ENCODE measurements around the gene NANOS2.

Gene NANOS2

GRCh38 chr19:45895519-45895972, 19.0 kb downstream of the NANOS2 start:
- no peak overlapping the region for H3K27ac ChIP-seq (ENCODE audit: low read depth, low read length, severe bottlenecking)
- H3K4me3 ChIP-seq (ENCODE audit: extremely low read depth, insufficient read depth, low read length, poor library complexity, severe bottlenecking) = no peak overlapping the region
- H3K9me3 ChIP-seq (ENCODE audit: control insufficient read depth, low read length) = no peaks in the 10 kb centered on the region
- WGBS, 2 experiments (ENCODE audit: insufficient coverage in 2 of 2) = 92 to 95% methylated on average over 7 to 8 of the region's 9 CpGs
- H3K36me3 ChIP-seq (ENCODE audit: control insufficient read depth, insufficient read depth, low read length) = peaks cover 49% of the 10 kb centered on the region
- H3K4me1 ChIP-seq (ENCODE audit: control insufficient read depth, insufficient read depth, low read length, poor library complexity, severe bottlenecking) = no peaks in the 10 kb centered on the region

GRCh38 chr19:45890877-45891276, 23.7 kb downstream of the NANOS2 start:
- Histone ChIP-seq H3K36me3 (ENCODE audit: control insufficient read depth, insufficient read depth, low read length) (peaks cover 21% of the 10 kb centered on the region), H3K4me3 (ENCODE audit: extremely low read depth, insufficient read depth, low read length, poor library complexity, severe bottlenecking) (no peak overlapping the region), H3K9me3 (ENCODE audit: control insufficient read depth, low read length) (no peaks in the 10 kb centered on the region), H3K27ac (ENCODE audit: low read depth, low read length, severe bottlenecking) (no peak overlapping the region), H3K4me1 (ENCODE audit: control insufficient read depth, insufficient read depth, low read length, poor library complexity, severe bottlenecking) (no peaks in the 10 kb centered on the region)
- 84 to 89% methylated on average over 5 to 9 of the region's 17 CpGs for WGBS, 2 experiments (ENCODE audit: insufficient coverage in 2 of 2)

DNA sequence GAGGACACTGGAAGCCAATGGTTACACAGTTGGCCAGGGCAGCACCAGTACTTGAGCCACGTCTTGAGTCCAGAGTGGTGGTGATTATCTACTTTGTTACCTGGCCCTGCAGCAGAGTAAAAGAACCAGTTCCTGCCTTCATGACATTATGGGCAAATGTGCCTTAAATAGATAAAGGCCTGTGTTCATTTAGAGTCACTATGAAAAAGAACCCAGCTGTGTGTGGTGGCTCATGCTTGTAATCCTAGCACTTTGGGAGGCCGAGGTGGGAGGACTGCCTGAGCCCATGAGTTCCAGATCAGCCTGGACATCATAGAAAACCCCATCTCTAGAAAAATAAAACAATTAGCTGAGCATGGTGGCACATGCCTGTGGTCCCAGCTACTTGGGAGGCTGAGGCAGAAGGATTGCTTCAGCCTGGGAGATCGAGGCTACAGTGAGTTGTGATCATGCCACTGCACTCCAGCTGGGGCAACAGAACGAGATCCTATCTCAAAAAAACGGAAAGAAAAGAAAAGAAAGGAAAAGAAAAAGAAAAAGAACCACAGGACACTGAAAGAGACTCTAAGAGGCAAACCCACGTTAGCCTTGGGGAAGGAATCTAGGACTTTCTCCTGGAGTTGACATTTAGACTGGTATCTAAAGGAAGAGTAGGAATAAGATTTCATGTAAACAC, 25.2 kb downstream of the NANOS2 start:
- H3K4me3 ChIP-seq (ENCODE audit: extremely low read depth, insufficient read depth, low read length, poor library complexity, severe bottlenecking) = no peak overlapping the region
- no peaks in the 10 kb centered on the region for H3K9me3 ChIP-seq (ENCODE audit: control insufficient read depth, low read length)
- H3K27ac ChIP-seq (ENCODE audit: low read depth, low read length, severe bottlenecking) = no peak overlapping the region
- 59 to 96% methylated on average over 2 to 3 of the region's 6 CpGs for WGBS, 2 experiments (ENCODE audit: insufficient coverage in 2 of 2)
- peaks cover 16% of the 10 kb centered on the region for H3K36me3 ChIP-seq (ENCODE audit: control insufficient read depth, insufficient read depth, low read length)
- peaks cover 10% of the 10 kb centered on the region for H3K4me1 ChIP-seq (ENCODE audit: control insufficient read depth, insufficient read depth, low read length, poor library complexity, severe bottlenecking)

GRCh38 chr19:45887200-45887710, 27.3 kb downstream of the NANOS2 start:
- peak overlapping the region; percentile 90 for H3K27ac ChIP-seq (ENCODE audit: low read depth, low read length, severe bottlenecking)
- 63 to 100% methylated on average over 2 to 3 of the region's 10 CpGs for WGBS, 2 experiments (ENCODE audit: insufficient coverage in 2 of 2)
- H3K4me3 ChIP-seq (ENCODE audit: extremely low read depth, insufficient read depth, low read length, poor library complexity, severe bottlenecking) = peak overlapping the region; percentile 66
- peaks cover 16% of the 10 kb centered on the region for H3K4me1 ChIP-seq (ENCODE audit: control insufficient read depth, insufficient read depth, low read length, poor library complexity, severe bottlenecking)
- peaks cover 22% of the 10 kb centered on the region for H3K36me3 ChIP-seq (ENCODE audit: control insufficient read depth, insufficient read depth, low read length)
- no peaks in the 10 kb centered on the region for H3K9me3 ChIP-seq (ENCODE audit: control insufficient read depth, low read length)

GRCh38 chr19:45886427-45887199, 28.0 kb downstream of the NANOS2 start:
- 1 to 3% methylated on average over 19 to 21 of the region's 32 CpGs for WGBS, 2 experiments (ENCODE audit: insufficient coverage in 2 of 2)
- Histone ChIP-seq H3K4me1 (ENCODE audit: control insufficient read depth, insufficient read depth, low read length, poor library complexity, severe bottlenecking) (peaks cover 20% of the 10 kb centered on the region), H3K4me3 (ENCODE audit: extremely low read depth, insufficient read depth, low read length, poor library complexity, severe bottlenecking) (peak overlapping the region; percentile 66), H3K27ac (ENCODE audit: low read depth, low read length, severe bottlenecking) (peak overlapping the region; percentile 90), H3K36me3 (ENCODE audit: control insufficient read depth, insufficient read depth, low read length) (peaks cover 22% of the 10 kb centered on the region), H3K9me3 (ENCODE audit: control insufficient read depth, low read length) (no peaks in the 10 kb centered on the region)

- peak within 1 kb of the TSS; percentile 66 for H3K4me3 ChIP-seq (ENCODE audit: extremely low read depth, insufficient read depth, low read length, poor library complexity, severe bottlenecking)
- no peaks in the 10 kb centered on the region for H3K9me3 ChIP-seq (ENCODE audit: control insufficient read depth, low read length)
- peak within 1 kb of the TSS; percentile 90 for H3K27ac ChIP-seq (ENCODE audit: low read depth, low read length, severe bottlenecking)
- 0 to 1% methylated on average over 74 to 86 of the region's 107 CpGs for WGBS, 2 experiments (ENCODE audit: insufficient coverage in 2 of 2)
- peaks cover 22% of the 10 kb centered on the region for H3K36me3 ChIP-seq (ENCODE audit: control insufficient read depth, insufficient read depth, low read length)
- peaks cover 20% of the 10 kb centered on the region for H3K4me1 ChIP-seq (ENCODE audit: control insufficient read depth, insufficient read depth, low read length, poor library complexity, severe bottlenecking)
Observed at GRCh38 chr19:45885556-45886426, 28.8 kb downstream of the NANOS2 start, which contains the start of gene IRF2BP1. Gene IRF2BP1, minus strand, starts transcription at chr19:45886141. Its CDS starts 367 bp downstream, at chr19:45885774.

DNA sequence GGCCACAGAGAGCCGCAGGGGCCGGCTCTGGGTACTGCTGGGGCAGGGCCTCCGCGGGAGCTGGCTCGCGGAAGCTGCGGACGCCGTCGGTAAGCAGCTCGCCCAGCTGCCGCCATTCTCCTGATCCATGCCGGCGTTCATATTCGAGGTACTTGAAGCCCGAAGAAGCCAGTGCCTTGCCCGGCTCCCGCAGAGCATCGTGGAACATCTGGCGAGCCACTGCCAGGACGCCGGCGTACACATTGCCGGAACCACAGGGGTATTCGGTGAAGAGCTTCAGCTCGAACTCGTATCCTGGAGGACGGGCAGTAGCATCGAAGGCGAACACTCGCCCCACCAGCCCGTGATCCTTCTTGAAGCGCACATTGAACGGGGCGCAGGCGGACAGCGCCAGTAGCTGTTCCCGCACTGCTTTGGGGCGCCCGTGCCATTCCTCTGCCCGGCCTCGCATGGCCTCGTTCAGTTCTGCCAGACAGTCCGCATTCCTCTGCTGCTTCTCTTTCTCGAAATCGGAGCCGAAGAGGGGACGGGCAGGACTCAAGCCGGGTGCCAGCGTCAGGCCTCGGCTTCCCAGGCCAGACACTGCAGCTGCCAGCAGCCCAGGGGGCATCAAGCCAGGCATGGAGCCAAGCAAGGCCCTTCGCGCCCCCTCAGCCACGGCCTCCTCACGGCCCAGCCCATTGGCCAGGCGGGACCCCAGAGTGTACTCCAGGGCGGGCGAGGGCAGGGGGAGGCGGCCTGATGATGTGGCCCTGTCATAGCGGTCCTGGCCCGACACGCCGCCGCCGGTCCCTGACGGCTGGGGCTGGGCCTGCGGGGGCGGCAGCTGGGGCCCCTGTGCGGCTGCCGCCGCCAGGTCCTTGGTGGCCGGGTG, 29.7 kb downstream of the NANOS2 start:
- H3K27ac ChIP-seq (ENCODE audit: low read depth, low read length, severe bottlenecking) = peak overlapping the region; percentile 49
- 71 to 77% methylated on average over 66 to 72 of the region's 72 CpGs for WGBS, 2 experiments (ENCODE audit: insufficient coverage in 2 of 2)
- H3K4me3 ChIP-seq (ENCODE audit: extremely low read depth, insufficient read depth, low read length, poor library complexity, severe bottlenecking) = peak overlapping the region; percentile 66

GRCh38 chr19:45883881-45884681, 30.5 kb downstream of the NANOS2 start:
- WGBS, 2 experiments (ENCODE audit: insufficient coverage in 2 of 2) = 94% methylated on average over 54 to 57 of the region's 57 CpGs
- H3K4me3 ChIP-seq (ENCODE audit: extremely low read depth, insufficient read depth, low read length, poor library complexity, severe bottlenecking) = no peak overlapping the region

More for the DNA sequence above, 29.7 kb downstream of the NANOS2 start:
- Histone ChIP-seq H3K9me3 (ENCODE audit: control insufficient read depth, low read length) (no peaks in the 10 kb centered on the region), H3K36me3 (ENCODE audit: control insufficient read depth, insufficient read depth, low read length) (peaks cover 17% of the 10 kb centered on the region), H3K4me1 (ENCODE audit: control insufficient read depth, insufficient read depth, low read length, poor library complexity, severe bottlenecking) (peaks cover 20% of the 10 kb centered on the region)

DNA sequence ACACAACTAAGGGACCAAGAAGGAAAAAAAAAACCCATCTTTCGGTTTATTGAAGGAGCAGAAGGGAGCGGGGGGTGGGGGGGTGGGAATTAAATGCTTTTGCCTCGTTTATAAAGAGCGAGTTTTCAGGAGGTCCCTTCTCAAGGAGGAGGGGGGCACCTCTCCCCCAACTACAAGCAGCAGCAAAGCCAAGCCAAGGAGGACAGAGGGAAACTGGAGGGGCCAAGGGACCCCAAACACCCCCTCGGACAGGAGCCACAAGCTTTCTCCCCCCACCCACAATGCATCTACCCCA, 31.0 kb downstream of the NANOS2 start:
- peaks cover 23% of the 10 kb centered on the region for H3K4me1 ChIP-seq (ENCODE audit: control insufficient read depth, insufficient read depth, low read length, poor library complexity, severe bottlenecking)
- H3K36me3 ChIP-seq (ENCODE audit: control insufficient read depth, insufficient read depth, low read length) = peaks cover 15% of the 10 kb centered on the region
- no peak overlapping the region for H3K4me3 ChIP-seq (ENCODE audit: extremely low read depth, insufficient read depth, low read length, poor library complexity, severe bottlenecking)
- WGBS, 2 experiments (ENCODE audit: insufficient coverage in 2 of 2) = 8 to 30% methylated on average over 2 of the region's 5 CpGs
- H3K9me3 ChIP-seq (ENCODE audit: control insufficient read depth, low read length) = no peaks in the 10 kb centered on the region
- H3K27ac ChIP-seq (ENCODE audit: low read depth, low read length, severe bottlenecking) = no peak overlapping the region

More at GRCh38 chr19:45883881-45884681, 30.5 kb downstream of the NANOS2 start:
- no peaks in the 10 kb centered on the region for H3K9me3 ChIP-seq (ENCODE audit: control insufficient read depth, low read length)
- peaks cover 15% of the 10 kb centered on the region for H3K36me3 ChIP-seq (ENCODE audit: control insufficient read depth, insufficient read depth, low read length)
- no peak overlapping the region for H3K27ac ChIP-seq (ENCODE audit: low read depth, low read length, severe bottlenecking)
- peaks cover 20% of the 10 kb centered on the region for H3K4me1 ChIP-seq (ENCODE audit: control insufficient read depth, insufficient read depth, low read length, poor library complexity, severe bottlenecking)
